Transverse colon (tissue), 4 donors: ENCODE measurements around the gene ENG. TPM values are rescaled to one million over a fixed set of nuclear protein-coding genes. Genes with fewer than 3 reads are reported as not detected.

ENCODE experiments used
- DNase-seq: peaks from one replicate; pipeline ENCODE4 v3.0.0-alpha.2; 2019
- H3K27ac ChIP-seq, 4 donors: fragments of 200-600 bp; sonication (generic); 2 replicates each; pipeline ENCODE4 v1.5.1; 2016 to 2018; ENCODE audit warnings: inconsistent platforms in 4 of 4
- H3K27me3 ChIP-seq: fragments of 200-600 bp; sonication (generic); 2 replicates; pipeline ENCODE4 v1.5.1; 2017; ENCODE audit warnings: inconsistent platforms
- H3K36me3 ChIP-seq, 4 donors: fragments of 200-600 bp; sonication (generic); 2 replicates each; pipeline ENCODE4 v1.5.1; 2017 to 2019; ENCODE audit warnings: inconsistent platforms in 4 of 4
- H3K4me1 ChIP-seq, 4 donors: fragments of 200-600 bp; sonication (generic); 2 replicates each; pipeline ENCODE4 v1.5.1; 2017 to 2020; ENCODE audit warnings: inconsistent platforms in 4 of 4
- H3K4me3 ChIP-seq, 4 donors: fragments of 200-600 bp; sonication (generic); 1 replicate in 1 of 4; 2 replicates in 3 of 4; pipeline versions ENCODE4 v1.5.1 to v1.6.1; 2017 to 2019; ENCODE audit warnings: inconsistent platforms in 4 of 4
- H3K9me3 ChIP-seq, 2 donors: fragments of 200-600 bp; sonication (generic); 2 replicates each; pipeline ENCODE4 v1.5.1; 2017 to 2019; ENCODE audit warnings: inconsistent platforms in 2 of 2
- CTCF ChIP-seq, 5 experiments: fragments of 200-600 bp in 3 of 5; fragments of 450-650 bp in 2 of 5; sonication (generic) in 3 of 5; IDR thresholded peaks; 1 replicate in 2 of 5; 2 replicates in 3 of 5; pipeline ENCODE4 v1.5.1; 2016 to 2017; ENCODE audit warnings: antibody characterized with exemption in 5 of 5, inconsistent platforms in 3 of 5, mild to moderate bottlenecking in 2 of 5, moderate library complexity in 1 of 5
- EP300 ChIP-seq: sonication (generic); formaldehyde crosslinking; IDR thresholded peaks from one replicate; pipeline ENCODE4 v1.6.1; 2017; ENCODE audit warnings: antibody characterized with exemption, low read depth
- POLR2A ChIP-seq: fragments of 450-650 bp; IDR thresholded peaks from one replicate; pipeline ENCODE4 v1.6.1; 2016; ENCODE audit warnings: antibody characterized with exemption, mild to moderate bottlenecking, moderate library complexity
- POLR2AphosphoS5 ChIP-seq, 3 donors: sonication (generic); formaldehyde crosslinking; IDR thresholded peaks; one replicate each; pipeline ENCODE4 v1.6.1; 2016; ENCODE audit warnings: antibody characterized with exemption in 3 of 3
- WGBS, 2 donors: methylation state at CpG; one replicate each; pipeline ENCODE4 v1.1.5; 2018; ENCODE audit warnings: low coverage in 1 of 2; 5-methylcytosine and 5-hydroxymethylcytosine counted together
- in situ Hi-C, 4 donors: fragments of 200-750 bp; cut with MboI; loops; one replicate each; pipeline versions ENCODE4 v1.15.0 to v1.15.1; 2017; ENCODE audit warnings: low sequenced_read_pairs in 3 of 4, low pct_ligation_motif_present in 1 of 4, low pct_unique_long_range_greater_than_20kb in 1 of 4
- intact Hi-C: fragments of 100-400 bp; cut with DNase I; formaldehyde crosslinking; loops from one replicate; pipeline ENCODE4 v1.15.1; 2023; ENCODE audit warnings: low total_unique reads
- total RNA-seq, 4 donors: library from RNA; depleted of rRNA; stranded (reverse); fragments of >200 nt; gene quantifications; one replicate each; pipeline ENCODE4 v1.1.0, GENCODE V29; 2016

The ENG gene
- total RNA-seq, 4 donors from 2014 or later: 10.6 to 23.9 (median 17.0) TPM

- Histone ChIP-seq H3K27ac (no peak overlapping the region), H3K4me3 (no peak overlapping the region), H3K9me3 (no peaks in the 10 kb centered on the region), H3K36me3 (no peaks in the 10 kb centered on the region), H3K4me1 (peaks cover 0 to 31% (median 13%) of the 10 kb centered on the region in 4 donors), H3K27me3 (peaks cover 14% of the 10 kb centered on the region)
- DNase-seq: no peak
- 58% methylated on average over 7 of the region's 7 CpGs; no CpG with 5 or more reads in 1 of the 2 donors for WGBS, 2 donors
- in situ Hi-C loops (no loop called here), intact Hi-C loops (no loop called here)
- TF ChIP-seq POLR2A (no peak), EP300 (no peak), CTCF (IDR thresholded peaks at IDR 0.05) (no peak), POLR2AphosphoS5 (IDR thresholded peaks at IDR 0.05) (no peak)
Measured at GRCh38 chr9:127826253-127826913, 28.1 kb downstream of the ENG start.

GRCh38 chr9:127825319-127826051 lies 29.0 kb downstream of the ENG start:
- peak; percentile 59 for DNase-seq
- TF ChIP-seq POLR2A: no peak
- peak in 4 of 5 experiments; percentile 22 to 53 (median 41) for TF ChIP-seq CTCF (IDR thresholded peaks at IDR 0.05)
- Histone ChIP-seq H3K27me3 (peaks cover 14% of the 10 kb centered on the region), H3K4me3 (no peak overlapping the region), H3K36me3 (no peaks in the 10 kb centered on the region), H3K27ac (no peak overlapping the region), H3K9me3 (no peaks in the 10 kb centered on the region), H3K4me1 (peaks cover 0 to 31% (median 13%) of the 10 kb centered on the region in 4 donors)
- intact Hi-C loops (no loop called here), in situ Hi-C loops (no loop called here)
- 40% methylated on average over 31 of the region's 42 CpGs; no CpG with 5 or more reads in 1 of the 2 donors for WGBS, 2 donors

GRCh38 chr9:127822108-127822507 lies 32.4 kb downstream of the ENG start:
- peaks cover 0 to 9% (median 1%) of the 10 kb centered on the region in 4 donors for H3K4me1 ChIP-seq
- WGBS, 2 donors: 63 to 83% methylated on average over 4 of the region's 4 CpGs
- intact Hi-C loops: no loop called here
- no peak overlapping the region for H3K4me3 ChIP-seq
- peaks cover 9% of the 10 kb centered on the region for H3K27me3 ChIP-seq
- H3K36me3 ChIP-seq: no peaks in the 10 kb centered on the region
- TF ChIP-seq POLR2A (no peak), POLR2AphosphoS5 (IDR thresholded peaks at IDR 0.05) (no peak), EP300 (no peak), CTCF (IDR thresholded peaks at IDR 0.05) (no peak)
- no peaks in the 10 kb centered on the region for H3K9me3 ChIP-seq
- in situ Hi-C loops: no loop called here
- H3K27ac ChIP-seq: no peak overlapping the region
- no peak for DNase-seq

GRCh38 chr9:127818574-127818973 lies 35.9 kb downstream of the ENG start:
- in situ Hi-C loops (no loop called here), intact Hi-C loops (no loop called here)
- no peak overlapping the region for H3K4me3 ChIP-seq
- peaks cover 0 to 7% (median under 1%) of the 10 kb centered on the region in 4 donors for H3K36me3 ChIP-seq
- H3K4me1 ChIP-seq: no peaks in the 10 kb centered on the region
- TF ChIP-seq EP300 (no peak), POLR2A (no peak), POLR2AphosphoS5 (IDR thresholded peaks at IDR 0.05) (no peak), CTCF (IDR thresholded peaks at IDR 0.05) (no peak)
- no peaks in the 10 kb centered on the region for H3K27me3 ChIP-seq
- DNase-seq: no peak
- H3K27ac ChIP-seq: no peak overlapping the region
- no peaks in the 10 kb centered on the region for H3K9me3 ChIP-seq
- 87 to 100% methylated on average over 4 to 11 of the region's 11 CpGs for WGBS, 2 donors
